Body of pancreas (tissue), 4 donors: Measurements from ENCODE around the gene C1R. TPM values are rescaled to one million over a fixed set of nuclear protein-coding genes. Genes with fewer than 3 reads are reported as not detected.
"Not testable (repeated sequence)": the region's sequence is repeated elsewhere in the genome, so short reads cannot be mapped to it uniquely, and the experiment has no call there.

Source experiments
- ATAC-seq: fragments of 150-250 bp; one replicate; pipeline ENCODE4 v1.9.1; 2016
- DNase-seq, 4 donors: peaks; one replicate each; pipeline ENCODE4 v3.0.0-alpha.2; 2019
- H3K27ac ChIP-seq, 4 donors: fragments of 200-600 bp; sonication (generic); 1 replicate in 3 of 4; 2 replicates in 1 of 4; pipeline versions ENCODE4 v1.5.1 to v1.6.1; 2016 to 2019; ENCODE audit warnings: mild to moderate bottlenecking in 1 of 4, mixed read lengths in 1 of 4, moderate library complexity in 1 of 4
- H3K27me3 ChIP-seq, 2 donors: fragments of 200-600 bp; sonication (generic); one replicate each; pipeline ENCODE4 v1.6.0; 2016; ENCODE audit warnings: mild to moderate bottlenecking in 1 of 2
- H3K36me3 ChIP-seq, 2 donors: fragments of 200-600 bp; sonication (generic); replicated peaks in 1 of 2; 2 replicates each; pipeline ENCODE4 v1.5.1; 2016; ENCODE audit warnings: low read depth in 2 of 2; ENCODE audit not compliant: insufficient read depth in 1 of 2
- H3K4me1 ChIP-seq: fragments of 200-600 bp; sonication (generic); one replicate; pipeline ENCODE4 v1.6.0; 2016
- H3K4me3 ChIP-seq, 2 donors: fragments of 200-600 bp; sonication (generic); 1 replicate in 1 of 2; 2 replicates in 1 of 2; pipeline ENCODE4 v1.5.1; 2016 to 2019
- H3K9me3 ChIP-seq, 3 donors: fragments of 200-600 bp; sonication (generic); 1 replicate in 2 of 3; 2 replicates in 1 of 3; pipeline ENCODE4 v1.5.1; 2016
- POLR2A ChIP-seq, 3 donors: fragments of 450-650 bp; IDR thresholded peaks; one replicate each; pipeline ENCODE4 v1.6.1; 2016; ENCODE audit warnings: antibody characterized with exemption in 3 of 3, mild to moderate bottlenecking in 2 of 3
- WGBS, 2 donors: methylation state at CpG; one replicate each; pipeline ENCODE4 v1.1.5; 2017; 5-methylcytosine and 5-hydroxymethylcytosine counted together
- intact Hi-C: fragments of 100-400 bp; cut with DNase I; formaldehyde crosslinking; loops from one replicate; pipeline ENCODE4 v1.15.1; 2023
- total RNA-seq, 2 donors: library from RNA; depleted of rRNA; stranded (reverse); fragments of >200 nt; gene quantifications; one replicate each; pipeline ENCODE4 v1.1.0, GENCODE V29; 2016
- TF ChIP-seq, protein P1 (sequence below), 7 experiments: fragments of 450-650 bp in 4 of 7; fragments of 200-600 bp in 3 of 7; sonication (generic) in 3 of 7; IDR thresholded peaks; one replicate each; pipeline ENCODE4 v1.5.1; 2016 to 2019; ENCODE audit warnings: antibody characterized with exemption in 7 of 7

C1R gene
- total RNA-seq, 2 donors from 2014 or later = 113 to 133 TPM

DNA sequence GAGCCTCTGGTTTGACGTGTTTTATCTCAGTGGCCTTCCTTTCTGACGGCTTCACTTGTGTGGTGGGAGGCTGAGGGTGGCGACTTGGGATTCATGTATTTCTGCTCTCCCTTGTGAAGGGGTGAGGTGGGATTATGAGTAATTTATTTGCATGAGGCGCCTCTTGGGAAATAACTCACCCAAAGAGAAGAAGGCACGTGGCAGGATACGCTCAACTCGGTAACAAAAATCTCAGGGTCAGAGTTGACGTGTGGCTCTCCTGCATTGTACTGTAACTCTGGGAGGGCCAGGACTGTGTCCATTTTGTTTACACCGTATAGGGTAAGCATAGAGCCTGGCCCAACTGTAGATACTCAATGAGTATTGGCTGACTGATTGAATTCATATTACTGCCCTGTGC is 46.3 kb downstream of the C1R start:
- H3K27me3 ChIP-seq = no peaks in the 10 kb centered on the region
- no peak for DNase-seq
- no peaks in the 10 kb centered on the region for H3K4me1 ChIP-seq
- no peak overlapping the region for H3K4me3 ChIP-seq
- no peak overlapping the region for H3K27ac ChIP-seq
- H3K36me3 ChIP-seq = no peaks in the 10 kb centered on the region
- ATAC-seq = no peak
- H3K9me3 ChIP-seq = no peaks in the 10 kb centered on the region
- TF ChIP-seq POLR2A (IDR thresholded peaks at IDR 0.05) = no peak
- TF ChIP-seq, protein P1, sequence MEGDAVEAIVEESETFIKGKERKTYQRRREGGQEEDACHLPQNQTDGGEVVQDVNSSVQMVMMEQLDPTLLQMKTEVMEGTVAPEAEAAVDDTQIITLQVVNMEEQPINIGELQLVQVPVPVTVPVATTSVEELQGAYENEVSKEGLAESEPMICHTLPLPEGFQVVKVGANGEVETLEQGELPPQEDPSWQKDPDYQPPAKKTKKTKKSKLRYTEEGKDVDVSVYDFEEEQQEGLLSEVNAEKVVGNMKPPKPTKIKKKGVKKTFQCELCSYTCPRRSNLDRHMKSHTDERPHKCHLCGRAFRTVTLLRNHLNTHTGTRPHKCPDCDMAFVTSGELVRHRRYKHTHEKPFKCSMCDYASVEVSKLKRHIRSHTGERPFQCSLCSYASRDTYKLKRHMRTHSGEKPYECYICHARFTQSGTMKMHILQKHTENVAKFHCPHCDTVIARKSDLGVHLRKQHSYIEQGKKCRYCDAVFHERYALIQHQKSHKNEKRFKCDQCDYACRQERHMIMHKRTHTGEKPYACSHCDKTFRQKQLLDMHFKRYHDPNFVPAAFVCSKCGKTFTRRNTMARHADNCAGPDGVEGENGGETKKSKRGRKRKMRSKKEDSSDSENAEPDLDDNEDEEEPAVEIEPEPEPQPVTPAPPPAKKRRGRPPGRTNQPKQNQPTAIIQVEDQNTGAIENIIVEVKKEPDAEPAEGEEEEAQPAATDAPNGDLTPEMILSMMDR (IDR thresholded peaks at IDR 0.05) = no peak
- intact Hi-C loops = loop anchor here (10.0 kb wide), 1 partner anchor 69 kb away; no protein-coding TSS in a partner anchor
- 77% methylated on average over 9 of the region's 9 CpGs for WGBS, 2 donors

DNA sequence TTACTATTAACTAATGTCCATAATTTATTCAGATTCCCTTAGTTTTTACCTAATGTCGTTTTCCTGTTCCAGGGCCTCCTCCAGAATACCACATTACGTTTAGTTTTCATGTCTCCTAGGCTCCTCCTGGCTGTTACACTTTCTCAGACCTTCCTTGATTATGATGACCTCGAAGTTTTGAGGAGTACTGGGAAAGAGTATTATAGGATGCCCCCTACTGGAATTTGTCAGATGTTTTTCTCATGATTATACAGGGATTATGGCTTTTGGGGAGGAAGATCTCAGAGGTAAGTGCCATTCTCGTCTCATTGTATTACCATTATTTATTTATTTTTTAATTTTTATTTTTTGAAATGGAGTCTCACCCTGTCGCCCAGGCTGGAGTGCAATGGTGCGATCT is 49.4 kb downstream of the C1R start:
- Histone ChIP-seq H3K27ac (no peak overlapping the region), H3K36me3 (no peaks in the 10 kb centered on the region), H3K4me1 (no peaks in the 10 kb centered on the region), H3K27me3 (no peaks in the 10 kb centered on the region), H3K9me3 (no peaks in the 10 kb centered on the region), H3K4me3 (no peak overlapping the region)
- intact Hi-C loops = loop anchor here (10.0 kb wide), 1 partner anchor 72 kb away; no protein-coding TSS in a partner anchor
- ATAC-seq = peak; percentile 97
- no peak for DNase-seq
- WGBS, 2 donors = 22 to 25% methylated on average over 6 of the region's 6 CpGs
- TF ChIP-seq, protein P1 (IDR thresholded peaks at IDR 0.05) = peak; percentile 17 to 80 (median 70)
- no peak for TF ChIP-seq POLR2A (IDR thresholded peaks at IDR 0.05)

DNA sequence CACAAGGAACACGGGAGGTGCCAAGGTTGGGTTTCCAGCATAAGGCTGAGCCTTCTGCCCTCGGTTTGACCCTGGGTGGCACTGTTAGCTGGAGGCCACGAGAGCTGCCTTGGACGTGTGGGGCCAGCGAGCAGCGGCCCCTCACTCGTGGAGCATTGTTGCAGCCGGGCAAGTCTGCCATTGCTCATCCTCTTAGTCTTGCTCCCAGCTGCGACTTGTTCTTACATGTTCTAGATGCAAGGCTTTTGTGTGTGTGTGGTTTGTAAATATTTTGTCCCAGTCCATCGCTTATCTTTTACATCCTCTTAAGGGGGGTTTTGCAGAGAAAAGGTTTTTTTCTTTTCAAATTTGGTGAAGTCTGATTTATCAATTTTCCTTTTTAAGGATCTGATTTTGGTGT is 52.8 kb downstream of the C1R start:
- Histone ChIP-seq H3K36me3 (no peaks in the 10 kb centered on the region), H3K4me1 (no peaks in the 10 kb centered on the region), H3K27me3 (no peaks in the 10 kb centered on the region), H3K4me3 (no peak overlapping the region), H3K27ac (no peak overlapping the region), H3K9me3 (no peaks in the 10 kb centered on the region)
- TF ChIP-seq, protein P1 (IDR thresholded peaks at IDR 0.05) = no peak
- no peak for TF ChIP-seq POLR2A (IDR thresholded peaks at IDR 0.05)
- intact Hi-C loops = no loop called here
- DNase-seq (no peak), ATAC-seq (no peak)
- 69 to 71% methylated on average over 10 of the region's 10 CpGs for WGBS, 2 donors

DNA sequence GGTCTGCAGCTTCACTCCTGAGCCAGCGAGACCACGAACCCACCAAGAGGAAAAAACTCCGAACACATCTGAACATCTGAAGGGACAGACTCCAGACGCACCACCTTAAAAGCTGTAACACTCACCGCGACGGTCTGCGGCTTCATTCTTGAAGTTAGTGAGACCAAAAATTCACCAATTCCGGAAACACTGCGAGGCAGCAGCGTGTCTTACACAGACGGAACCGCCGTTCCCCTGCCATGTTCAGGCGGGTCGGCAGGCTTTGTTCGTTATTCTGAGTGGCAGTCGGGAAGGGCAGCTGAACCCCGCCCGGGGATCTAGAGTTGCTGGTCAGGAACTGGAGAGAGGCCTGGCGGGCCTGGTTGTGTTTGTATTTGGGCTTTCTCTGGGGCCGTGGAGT is 53.7 kb downstream of the C1R start:
- Histone ChIP-seq H3K27me3 (no peaks in the 10 kb centered on the region), H3K4me1 (no peaks in the 10 kb centered on the region), H3K36me3 (no peaks in the 10 kb centered on the region), H3K4me3 (no peak overlapping the region), H3K27ac (no peak overlapping the region), H3K9me3 (no peaks in the 10 kb centered on the region)
- ATAC-seq (no peak), DNase-seq (no peak)
- WGBS, 2 donors = 88 to 90% methylated on average over 22 of the region's 22 CpGs
- TF ChIP-seq, protein P1 (IDR thresholded peaks at IDR 0.05) = no peak
- no peak for TF ChIP-seq POLR2A (IDR thresholded peaks at IDR 0.05)
- intact Hi-C loops = no loop called here

DNA sequence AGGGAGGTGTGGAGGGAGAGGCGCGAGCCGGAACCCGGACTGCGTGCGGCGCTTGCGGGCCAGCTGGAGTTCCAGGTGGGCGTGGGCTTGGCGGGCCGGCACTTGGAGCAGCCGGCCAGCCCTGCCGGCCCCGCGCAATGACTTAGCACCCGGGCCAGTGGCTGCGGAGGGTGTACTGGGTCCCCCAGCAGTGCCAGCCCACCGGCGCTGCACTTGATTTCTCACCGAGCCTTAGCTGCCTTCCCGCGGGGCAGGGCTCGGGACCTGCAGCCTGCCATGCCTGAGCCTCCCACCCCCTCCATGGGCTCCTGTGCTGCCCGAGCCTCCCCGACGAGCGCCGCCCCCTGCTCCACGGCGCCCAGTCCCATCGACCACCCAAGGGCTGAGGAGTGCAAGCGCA is 54.8 kb downstream of the C1R start:
- intact Hi-C loops, H3K9me3 ChIP-seq, H3K27ac ChIP-seq, H3K4me3 ChIP-seq, H3K27me3 ChIP-seq, ATAC-seq, H3K36me3 ChIP-seq, H3K4me1 ChIP-seq, DNase-seq: not testable (repeated sequence)
- WGBS, 2 donors = 89 to 90% methylated on average over 4 to 25 of the region's 32 CpGs
